Breast epithelium (tissue), 3 donors: ENCODE measurements around the gene FMNL2.

Experiments
- POLR2A ChIP-seq: fragments of 450-650 bp; IDR thresholded peaks from one replicate; pipeline ENCODE4 v1.6.1; 2016; ENCODE audit warnings: antibody characterized with exemption, mild to moderate bottlenecking, moderate library complexity
- TF ChIP-seq, protein P1 (sequence below), 3 donors: fragments of 450-650 bp; IDR thresholded peaks; one replicate each; pipeline ENCODE4 v1.5.1; 2016 to 2017; ENCODE audit warnings: antibody characterized with exemption in 3 of 3, mild to moderate bottlenecking in 3 of 3, moderate library complexity in 3 of 3

DNA sequence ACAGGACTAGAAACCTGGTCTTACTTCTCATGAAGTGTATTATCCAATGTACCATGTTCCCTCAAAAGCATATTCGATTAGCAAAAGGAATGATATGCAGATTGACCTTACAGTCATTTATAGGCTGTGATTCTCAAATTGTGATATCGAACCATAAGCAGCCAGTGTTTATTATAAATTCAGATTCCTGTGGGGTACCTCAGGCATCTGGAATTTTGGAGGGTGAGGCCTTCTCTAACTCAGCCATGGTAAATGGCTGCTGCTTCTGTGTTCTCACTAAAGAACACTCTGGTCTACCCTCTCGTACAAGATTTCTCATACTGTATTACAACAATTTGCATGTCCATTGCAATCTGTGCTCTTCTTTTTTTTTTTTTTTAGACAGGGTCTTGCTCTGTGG, 297.8 kb downstream of the FMNL2 start:
- TF ChIP-seq, protein P1, sequence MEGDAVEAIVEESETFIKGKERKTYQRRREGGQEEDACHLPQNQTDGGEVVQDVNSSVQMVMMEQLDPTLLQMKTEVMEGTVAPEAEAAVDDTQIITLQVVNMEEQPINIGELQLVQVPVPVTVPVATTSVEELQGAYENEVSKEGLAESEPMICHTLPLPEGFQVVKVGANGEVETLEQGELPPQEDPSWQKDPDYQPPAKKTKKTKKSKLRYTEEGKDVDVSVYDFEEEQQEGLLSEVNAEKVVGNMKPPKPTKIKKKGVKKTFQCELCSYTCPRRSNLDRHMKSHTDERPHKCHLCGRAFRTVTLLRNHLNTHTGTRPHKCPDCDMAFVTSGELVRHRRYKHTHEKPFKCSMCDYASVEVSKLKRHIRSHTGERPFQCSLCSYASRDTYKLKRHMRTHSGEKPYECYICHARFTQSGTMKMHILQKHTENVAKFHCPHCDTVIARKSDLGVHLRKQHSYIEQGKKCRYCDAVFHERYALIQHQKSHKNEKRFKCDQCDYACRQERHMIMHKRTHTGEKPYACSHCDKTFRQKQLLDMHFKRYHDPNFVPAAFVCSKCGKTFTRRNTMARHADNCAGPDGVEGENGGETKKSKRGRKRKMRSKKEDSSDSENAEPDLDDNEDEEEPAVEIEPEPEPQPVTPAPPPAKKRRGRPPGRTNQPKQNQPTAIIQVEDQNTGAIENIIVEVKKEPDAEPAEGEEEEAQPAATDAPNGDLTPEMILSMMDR (IDR thresholded peaks at IDR 0.05), result no peak
- TF ChIP-seq POLR2A, result no peak
